DMS 273 treated with DMSO at 0.1 percent for 48 hours (cell line): ENCODE results near the gene DGKQ.
"Not testable (repeated sequence)": the region's sequence is repeated elsewhere in the genome, so short reads cannot be mapped to it uniquely, and the experiment has no call there.

Experiments used
- DNase-seq: peaks from one replicate; lab custom pipeline; 2025; lab: John Stamatoyannopoulos, UW

Gene DGKQ

DNA sequence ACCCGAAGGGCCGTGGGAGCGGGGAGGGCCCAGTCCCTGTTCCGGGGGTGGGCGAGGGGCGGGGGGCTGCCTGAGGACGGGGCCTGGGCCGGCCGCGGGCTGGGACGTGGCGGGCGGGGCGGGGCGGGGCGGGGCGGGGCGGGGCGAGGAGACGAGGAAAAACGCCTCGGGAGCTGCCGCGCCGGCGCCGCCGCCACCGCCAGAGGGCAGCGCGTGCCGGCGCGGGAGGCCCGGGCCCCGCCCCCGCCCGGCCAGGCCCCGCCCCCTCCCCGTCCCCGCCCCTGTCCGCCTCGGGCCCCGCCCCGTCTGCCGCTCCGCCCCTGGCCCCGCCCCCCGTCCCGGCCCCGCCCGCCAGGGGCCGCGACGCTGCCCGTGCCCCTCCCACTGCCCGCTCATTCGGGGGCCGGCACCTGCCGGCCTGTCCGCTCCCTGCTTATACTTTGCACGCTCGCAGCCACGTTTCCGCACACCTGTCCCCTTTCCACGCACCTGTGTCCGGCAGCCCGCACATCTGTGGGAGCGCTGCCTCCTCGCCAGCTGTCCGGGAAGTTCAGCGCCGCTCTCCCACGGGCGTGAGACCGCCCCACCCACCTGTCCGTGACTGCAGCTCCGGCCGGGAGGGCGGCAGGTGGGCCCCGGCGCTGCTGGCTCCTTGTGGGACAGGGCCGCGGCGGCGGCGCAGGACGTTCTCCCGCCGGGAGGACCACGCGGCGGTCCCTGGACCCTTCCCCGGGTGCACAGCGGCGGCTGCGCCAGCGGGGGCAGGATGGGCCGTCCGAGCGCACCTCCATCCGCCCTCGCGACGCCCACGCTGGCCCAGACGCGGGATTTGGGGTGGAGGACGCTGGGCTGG is 36.4 kb upstream of the DGKQ start:
- no peak for DNase-seq

DNA sequence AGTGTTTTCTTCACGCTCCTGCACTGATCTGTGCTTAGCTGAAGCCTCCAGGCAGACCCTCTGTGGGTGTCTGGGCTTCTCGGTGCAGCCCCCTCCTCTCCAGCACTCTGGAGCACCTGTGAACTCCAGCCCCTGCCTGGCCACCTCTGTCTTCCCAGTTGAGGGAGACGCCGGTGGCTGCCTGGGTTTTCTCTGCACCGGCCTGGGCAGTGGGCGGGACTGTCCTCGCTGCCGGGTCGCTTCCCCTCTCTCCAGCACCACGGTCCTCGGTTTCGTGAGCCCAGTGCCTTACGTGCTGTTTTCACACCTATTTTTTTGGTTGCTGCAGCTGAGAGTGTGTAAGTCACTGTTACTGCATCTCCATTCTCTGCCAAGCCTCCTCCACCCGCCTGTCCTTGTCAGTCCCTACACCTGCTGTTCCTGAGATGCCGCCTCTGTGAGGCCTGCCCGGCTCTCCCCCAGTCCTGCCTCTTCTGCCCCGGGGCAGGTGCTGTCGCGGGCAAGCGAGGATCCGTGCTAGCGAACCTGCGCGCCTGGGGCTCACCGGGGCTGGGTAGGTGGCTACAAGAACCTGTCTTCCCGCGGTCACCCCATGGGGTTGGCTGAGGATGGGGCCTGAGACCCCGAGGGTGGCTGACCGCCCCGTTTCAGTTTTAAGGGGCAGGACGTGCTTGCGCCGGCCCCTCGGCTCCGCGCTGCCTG is 35.6 kb upstream of the DGKQ start:
- DNase-seq = no peak

GRCh38 chr4:1006856-1007255 is 33.5 kb upstream of the DGKQ start:
- no peak for DNase-seq

DNA sequence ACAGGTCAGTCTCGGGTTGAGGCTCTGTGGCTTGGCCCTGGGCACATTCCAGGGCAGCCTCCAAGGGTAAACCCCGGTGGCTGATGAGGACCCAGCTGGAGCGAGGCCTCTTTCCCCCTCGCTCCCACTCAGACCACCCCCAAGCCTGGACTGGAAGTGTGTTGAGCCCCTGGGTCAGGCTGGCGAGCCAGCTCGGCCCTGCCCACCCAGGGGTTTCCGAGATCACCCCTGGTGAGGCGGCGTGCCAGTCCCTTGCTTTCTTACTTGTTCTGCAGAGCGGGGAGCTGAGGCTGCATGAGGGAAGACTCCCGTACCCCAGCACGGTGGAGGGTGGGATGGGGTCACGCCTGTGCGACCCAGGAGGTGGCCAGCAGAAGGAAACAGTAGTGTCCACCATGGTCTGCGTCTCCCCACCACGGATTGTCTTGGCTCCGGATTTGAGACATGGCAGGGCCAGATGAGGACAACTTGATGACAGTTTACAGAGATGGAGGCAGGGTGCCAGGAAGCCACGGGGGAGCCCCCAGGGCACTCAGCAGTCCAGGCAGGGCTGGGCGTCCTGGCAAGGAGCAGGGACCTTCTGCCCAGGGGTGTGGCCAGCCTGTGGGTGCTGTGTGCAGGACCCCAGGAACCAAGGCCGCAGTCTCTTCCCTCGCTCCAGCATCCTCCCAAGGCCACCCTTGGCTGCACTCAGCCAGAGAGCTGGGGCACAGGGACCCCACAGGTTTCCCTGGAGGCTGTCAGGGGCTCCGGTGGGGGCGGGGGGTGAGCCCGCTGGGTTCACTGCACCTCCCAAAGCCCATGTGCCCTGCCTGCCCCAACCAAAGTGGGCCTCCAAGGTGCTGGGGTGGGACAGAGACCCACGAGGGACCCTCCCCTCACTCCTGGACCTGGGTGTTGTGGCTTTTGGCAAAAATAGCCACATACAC is 31.5 kb upstream of the DGKQ start:
- no peak for DNase-seq

DNA sequence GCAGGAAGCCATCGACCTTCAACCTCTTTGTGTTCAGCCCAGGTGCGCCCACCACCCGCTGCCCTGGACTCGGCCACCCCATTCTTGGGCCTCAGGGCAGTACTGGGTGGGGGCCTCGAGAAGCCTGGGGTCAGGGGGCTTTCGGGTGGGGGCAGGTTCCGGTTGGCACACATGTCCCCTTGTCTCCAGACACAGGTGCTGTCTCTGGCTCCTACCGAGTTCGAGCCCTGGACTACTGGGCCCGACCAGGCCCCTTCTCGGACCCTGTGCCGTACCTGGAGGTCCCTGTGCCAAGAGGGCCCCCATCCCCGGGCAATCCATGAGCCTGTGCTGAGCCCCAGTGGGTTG is 30.7 kb upstream of the DGKQ start:
- DNase-seq = no peak

DNA sequence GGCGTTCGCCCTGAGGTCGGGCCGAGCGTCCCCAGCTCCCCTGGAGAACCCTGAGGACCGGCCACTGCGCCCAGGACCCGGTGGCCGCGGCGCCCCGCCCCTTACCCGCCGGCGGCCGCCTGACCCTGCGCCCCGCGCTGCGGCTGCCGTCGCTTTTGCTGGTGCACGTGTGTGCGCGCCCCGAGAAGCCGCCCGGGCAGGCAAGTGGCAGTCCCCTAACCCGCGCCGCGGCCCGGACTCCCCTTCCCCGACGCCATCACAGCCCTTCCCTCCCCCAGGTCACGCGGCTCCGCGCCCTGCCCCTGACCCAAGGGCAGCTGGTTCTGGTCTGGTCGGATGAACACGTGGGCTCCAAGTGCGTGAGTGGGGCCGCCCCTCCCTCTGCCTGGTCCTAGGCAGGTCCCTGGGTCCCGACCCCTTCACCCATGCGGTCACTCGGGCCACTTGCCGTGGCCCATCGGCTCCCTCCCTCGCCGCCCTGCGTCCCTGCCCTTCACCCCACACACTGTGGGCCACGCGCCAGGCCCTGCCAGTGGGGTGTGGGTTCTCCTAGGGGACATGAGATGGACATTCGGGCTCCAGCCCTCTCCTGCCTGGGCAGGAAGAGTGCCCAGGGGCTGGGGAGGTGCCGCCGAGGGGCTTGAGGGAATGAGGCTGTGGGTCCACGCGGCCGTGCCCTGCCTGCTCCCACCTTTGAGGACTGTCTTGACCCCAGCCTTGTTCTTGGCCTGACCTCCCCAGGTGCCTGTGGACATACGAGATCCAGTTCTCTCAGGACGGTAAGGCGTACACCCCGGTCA is 30.1 kb upstream of the DGKQ start:
- DNase-seq = no peak

GRCh38 chr4:1002631-1003251 is 29.4 kb upstream of the DGKQ start:
- DNase-seq = no peak

DNA sequence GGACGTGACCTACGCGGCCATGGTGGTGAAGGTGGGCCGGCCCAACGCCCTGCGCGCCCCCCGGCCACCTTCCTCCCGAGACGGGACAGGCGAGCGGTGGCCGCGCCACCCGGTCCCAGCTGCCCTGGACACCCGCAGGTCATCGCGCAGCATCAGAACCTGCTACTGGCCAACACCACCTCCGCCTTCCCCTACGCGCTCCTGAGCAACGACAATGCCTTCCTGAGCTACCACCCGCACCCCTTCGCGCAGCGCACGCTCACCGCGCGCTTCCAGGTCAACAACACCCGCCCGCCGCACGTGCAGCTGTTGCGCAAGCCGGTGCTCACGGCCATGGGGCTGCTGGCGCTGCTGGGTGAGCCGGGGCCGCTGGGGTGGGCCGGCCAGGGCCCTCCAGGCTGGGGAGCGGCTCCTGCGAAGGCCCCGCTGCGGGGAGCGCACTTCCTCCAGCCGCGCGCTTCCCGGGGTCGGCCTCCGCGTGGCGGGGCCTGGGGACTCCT is 28.8 kb upstream of the DGKQ start:
- no peak for DNase-seq

DNA sequence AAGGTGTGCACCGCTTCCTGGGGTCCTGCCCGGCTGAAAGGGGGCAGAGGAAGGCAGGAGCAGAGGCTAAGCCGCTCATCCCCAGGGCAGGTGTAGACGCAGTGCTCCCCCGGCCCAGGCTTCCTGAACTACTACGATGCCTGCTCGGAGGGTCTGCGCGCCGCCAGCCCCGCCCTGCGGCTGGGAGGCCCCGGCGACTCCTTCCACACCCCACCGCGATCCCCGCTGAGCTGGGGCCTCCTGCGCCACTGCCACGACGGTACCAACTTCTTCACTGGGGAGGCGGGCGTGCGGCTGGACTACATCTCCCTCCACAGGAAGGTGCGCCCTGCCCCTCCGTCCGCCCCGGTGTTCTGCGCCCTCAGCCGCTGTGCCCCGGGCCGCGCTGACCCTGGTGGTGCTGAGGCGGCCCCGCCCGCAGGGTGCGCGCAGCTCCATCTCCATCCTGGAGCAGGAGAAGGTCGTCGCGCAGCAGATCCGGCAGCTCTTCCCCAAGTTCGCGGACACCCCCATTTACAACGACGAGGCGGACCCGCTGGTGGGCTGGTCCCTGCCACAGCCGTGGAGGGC is 28.3 kb upstream of the DGKQ start:
- DNase-seq = no peak

DNA sequence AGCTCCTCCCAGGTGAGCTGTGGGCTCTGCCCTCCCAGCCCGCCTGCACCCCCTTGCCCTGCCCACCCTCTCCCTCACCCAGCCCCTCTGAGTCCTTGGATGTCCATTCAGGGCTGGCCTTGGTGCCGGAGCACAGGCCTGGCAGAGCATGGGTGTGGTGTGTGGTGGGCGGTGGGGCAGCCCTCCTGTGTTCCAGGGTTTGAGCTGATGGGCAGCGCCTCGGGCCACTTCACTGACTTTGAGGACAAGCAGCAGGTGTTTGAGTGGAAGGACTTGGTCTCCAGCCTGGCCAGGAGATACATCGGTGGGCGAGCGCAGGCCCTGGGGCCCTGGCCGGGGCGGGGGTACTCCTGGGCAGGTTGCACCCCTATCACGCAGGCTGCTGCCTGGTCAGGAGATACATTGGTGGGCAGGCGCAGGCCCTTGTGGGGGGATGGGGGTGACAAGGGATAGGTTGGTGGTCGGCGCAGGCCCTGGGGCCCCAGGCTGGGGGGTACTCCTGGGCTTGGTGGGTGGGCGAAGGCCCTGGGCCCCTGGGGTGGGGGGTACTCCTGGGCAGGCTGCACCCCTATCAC is 27.4 kb upstream of the DGKQ start:
- DNase-seq = no peak

GRCh38 chr4:999882-1000425 is 26.6 kb upstream of the DGKQ start:
- no peak for DNase-seq

DNA sequence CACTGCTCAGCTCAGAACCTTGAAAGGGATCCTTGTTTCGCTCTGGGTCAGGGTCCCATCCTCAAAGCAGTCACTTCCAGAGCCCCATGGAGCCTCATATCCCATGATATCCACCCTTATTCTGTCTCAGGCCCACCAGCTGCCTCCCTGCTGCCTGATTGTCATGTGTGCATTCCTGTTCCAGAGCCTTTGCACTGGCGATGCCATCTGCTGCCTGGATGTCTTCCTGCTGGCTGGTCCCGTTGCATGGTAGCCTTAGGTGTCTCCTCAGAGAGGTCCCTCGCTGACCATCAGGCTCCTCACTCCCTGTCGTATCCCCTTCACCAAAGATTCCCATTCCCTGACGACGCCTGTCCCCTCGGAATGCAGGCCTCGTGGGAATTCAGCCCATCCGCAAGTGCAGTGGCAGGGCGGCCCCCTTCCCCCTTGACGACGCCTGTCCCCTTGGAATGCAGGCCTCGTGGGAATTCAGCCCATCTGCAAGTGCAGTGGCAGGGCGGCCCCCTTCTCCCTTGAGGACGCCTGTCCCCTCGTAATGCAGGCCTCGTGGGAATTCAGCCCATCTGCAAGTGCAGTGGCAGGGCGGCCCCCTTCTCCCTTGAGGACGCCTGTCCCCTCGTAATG is 26.0 kb upstream of the DGKQ start:
- not testable (repeated sequence) for DNase-seq

DNA sequence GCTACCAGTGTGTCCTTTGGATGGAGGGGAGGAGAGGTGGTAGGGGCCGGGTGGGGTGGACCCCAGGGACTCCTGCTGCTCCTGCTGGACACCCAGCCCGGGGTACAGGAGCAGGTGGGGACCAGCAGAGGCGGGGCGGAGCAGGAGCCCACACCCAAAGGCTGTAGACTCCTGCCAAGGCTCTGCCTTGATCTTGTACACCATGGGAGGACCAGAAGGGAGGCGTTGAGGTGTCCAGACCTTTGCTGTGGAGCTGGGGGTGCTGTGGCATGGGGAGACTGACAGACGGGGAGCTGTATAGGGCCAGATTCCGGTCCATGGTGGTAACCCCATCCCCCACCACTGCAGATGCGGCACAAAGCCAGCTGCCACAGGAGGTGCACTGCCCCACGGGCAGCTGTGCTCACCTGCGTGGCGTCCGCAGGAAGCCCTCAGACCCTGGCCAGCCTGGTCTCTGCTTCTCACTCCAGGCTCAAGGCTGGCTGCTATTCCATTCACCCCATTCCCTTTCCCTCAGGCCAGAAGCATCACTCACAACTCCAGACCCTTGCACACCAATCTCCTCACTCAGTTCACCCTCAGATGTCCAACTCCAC is 24.8 kb upstream of the DGKQ start:
- DNase-seq = no peak

DNA sequence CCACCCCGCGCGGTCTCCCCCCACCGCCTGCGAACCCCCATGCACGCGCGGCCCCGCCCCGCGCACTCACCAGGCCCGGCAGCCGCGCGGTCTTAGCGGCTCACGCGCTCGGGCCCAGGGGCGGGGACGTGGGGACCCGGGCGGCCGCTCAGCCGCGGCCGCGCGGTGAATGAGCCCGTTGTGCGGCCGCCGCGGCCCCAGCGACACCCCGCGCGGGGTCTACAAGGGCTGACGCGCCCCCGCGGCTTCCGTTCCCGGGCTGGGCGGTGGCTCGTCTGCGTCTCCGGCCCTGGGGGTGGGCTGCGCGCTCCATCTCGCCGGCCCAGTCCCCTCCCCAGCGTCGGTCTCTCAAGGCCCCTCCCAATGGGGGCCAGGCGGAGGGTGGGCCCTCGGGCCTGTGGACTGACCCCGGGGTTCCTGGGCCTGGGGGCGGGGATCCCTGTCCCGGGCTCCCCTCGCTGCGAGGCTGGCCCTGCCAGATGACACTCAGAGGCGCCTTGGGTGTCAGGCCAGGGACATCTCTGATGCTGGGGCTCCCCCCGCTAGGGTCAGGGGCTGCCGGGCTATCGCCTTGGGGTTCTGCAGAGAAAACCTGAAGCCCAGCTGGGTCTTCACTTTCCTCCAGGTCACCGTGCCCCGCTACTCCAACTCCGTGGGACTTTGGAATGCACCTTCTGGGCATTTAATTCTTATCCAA is 24.2 kb upstream of the DGKQ start:
- no peak for DNase-seq

GRCh38 chr4:996997-997374 is 23.6 kb upstream of the DGKQ start:
- DNase-seq = no peak

GRCh38 chr4:996030-996996 is 22.9 kb upstream of the DGKQ start:
- DNase-seq = no peak

DNA sequence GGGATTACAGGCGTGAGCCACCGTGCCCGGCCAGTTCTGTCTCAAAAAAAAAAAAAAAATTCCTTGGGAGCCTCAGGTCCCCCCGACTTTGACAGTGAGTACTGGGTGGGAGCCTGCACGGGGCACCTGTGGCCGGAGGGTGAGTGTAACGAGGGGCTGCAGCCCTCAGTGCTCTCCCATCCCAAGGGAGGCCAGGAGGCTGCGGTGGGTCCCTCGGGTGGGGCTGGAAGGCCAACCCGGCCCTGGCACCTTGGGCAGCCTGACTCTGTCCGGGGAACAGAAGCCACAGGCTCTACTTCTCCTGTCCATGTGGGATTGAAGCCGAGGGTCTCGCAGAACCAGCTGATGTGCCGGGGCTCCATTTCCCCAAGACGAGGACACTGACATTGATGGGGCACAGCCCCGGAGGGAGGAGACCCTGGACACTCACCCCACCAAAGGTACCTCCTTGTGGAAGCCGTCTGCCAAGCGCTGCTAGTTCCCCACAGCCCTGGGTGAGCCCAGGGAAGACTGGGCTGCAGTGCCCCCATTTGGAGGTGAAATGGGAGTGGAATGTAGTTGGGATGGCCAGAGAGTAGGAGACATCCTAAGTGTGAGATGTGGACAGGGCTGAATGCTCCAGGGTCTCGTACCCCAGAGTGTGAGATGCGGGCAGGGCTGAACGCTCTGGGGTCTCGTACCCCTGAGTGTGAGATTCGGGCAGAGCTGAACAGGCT is 22.1 kb upstream of the DGKQ start:
- no peak for DNase-seq
